GM21737 (cell line): ENCODE data around the gene RUNX2.
"Not testable (repeated sequence)": the region's sequence is repeated elsewhere in the genome, so short reads cannot be mapped to it uniquely, and the experiment has no call there.

Experiments
- ATAC-seq: cut with Tn5 transposase; IDR thresholded peaks from one replicate; pipeline ENCODE4 v1.9.1; 2021; ENCODE audit warnings: mild to moderate bottlenecking, moderate library complexity; ENCODE audit not compliant: unreplicated experiment

Gene RUNX2

GRCh38 chr6:45327956-45328522, at the start of gene RUNX2:
Gene RUNX2, plus strand, starts transcription at chr6:45328330. Its CDS starts 397 bp downstream, at chr6:45328727.
- no peak for ATAC-seq

- ATAC-seq = no peak
These were observed 49.8 kb upstream of the RUNX2 start for GRCh38 chr6:45278367-45278766.

- not testable (repeated sequence) for ATAC-seq
These were observed 41.4 kb upstream of the RUNX2 start for GRCh38 chr6:45286707-45287106.

DNA sequence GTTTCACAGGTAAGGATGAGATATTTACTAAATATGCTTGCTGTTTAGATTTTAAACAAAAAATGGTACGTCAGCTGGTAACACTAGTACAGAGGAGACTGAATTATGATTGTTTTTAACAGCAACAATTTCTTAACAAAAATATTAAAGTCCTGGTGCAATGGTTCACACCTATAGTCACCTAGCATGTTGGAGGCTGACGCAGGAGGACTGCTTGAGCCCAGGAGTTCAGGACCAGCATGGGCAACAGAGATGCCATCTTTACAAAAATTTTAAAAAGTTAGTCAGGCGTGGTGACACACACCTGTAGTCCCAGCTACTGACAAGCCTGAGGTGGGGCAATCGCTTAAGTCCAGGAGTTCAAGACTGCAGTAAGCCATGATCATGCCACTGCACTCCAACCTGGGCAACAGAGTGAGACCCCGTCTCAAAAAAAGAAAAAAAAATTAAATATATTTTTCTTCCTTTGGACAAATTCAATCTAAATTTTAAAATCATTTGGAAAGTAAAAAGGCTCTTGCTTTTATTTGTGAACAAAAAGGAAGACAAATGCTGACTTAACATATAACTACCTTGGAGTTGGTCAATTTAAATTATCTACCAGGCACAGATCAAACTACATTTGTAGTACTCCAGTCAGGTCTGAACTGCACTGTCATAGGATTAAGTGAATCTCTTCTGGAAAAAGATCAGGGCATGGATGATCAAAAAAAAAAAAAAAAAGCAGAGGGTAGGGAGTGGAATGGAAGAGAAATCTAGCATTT, 38.2 kb upstream of the RUNX2 start:
- no peak for ATAC-seq

DNA sequence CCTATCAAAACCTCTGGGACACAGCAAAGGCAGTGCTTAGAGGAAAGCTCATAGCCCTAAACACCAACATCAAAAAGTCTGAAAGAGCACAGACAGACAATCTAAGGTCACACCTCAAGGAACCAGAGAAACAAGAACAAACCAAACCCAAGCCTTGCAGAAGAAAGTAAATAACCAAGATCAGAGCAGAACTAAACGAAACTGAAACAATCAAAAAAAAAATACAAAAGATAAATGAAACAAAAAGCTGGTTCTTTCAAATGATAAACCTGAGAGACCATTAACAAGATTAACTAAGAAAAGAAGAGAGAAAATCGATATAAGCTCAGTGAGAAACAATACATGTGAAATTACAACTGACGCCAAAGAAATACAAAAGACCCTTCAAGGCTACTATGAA, 34.8 kb upstream of the RUNX2 start:
- no peak for ATAC-seq

- ATAC-seq = not testable (repeated sequence)
These were observed 33.9 kb upstream of the RUNX2 start for GRCh38 chr6:45294065-45294701.

DNA sequence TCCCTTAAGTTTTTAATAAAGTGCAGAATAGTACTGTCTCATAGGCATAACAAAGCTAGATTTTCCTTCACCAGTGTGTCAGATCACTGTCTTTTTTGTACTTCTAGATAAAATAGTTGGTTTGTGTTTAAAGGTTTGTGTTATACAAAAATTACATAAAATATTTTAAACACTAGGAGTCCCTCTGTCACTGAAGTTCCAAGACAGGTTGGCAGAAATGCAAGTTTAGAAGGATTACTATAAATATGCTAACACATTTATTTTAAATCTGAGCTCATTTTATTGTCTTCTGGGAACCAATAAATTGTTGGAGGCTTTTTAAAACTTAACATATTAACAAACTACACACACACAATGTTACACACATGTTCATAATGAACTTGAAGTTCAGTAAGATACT, 30.8 kb upstream of the RUNX2 start:
- no peak for ATAC-seq

DNA sequence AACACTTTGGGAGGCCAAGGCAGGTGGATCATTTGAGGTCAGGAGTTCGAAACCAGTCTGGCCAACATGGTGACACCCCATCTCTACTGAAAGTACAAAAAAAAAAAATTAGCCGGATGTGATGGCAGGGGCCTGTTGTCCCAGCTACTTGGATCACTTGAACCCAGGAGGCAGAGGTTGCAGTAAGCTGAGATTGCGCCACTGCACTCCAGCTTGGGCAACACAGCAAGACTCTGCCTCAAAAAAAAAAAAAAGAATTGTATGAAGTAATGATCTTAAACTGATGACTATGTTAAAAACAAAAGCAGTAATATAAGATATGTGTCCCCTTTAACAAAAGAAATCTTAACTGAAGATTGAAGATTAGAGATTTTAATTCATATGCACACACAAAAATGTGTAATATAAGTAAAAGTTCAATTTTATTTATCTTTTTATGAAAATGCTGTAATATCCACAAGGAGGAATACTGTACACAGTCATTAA, 29.0 kb upstream of the RUNX2 start:
- ATAC-seq = no peak

DNA sequence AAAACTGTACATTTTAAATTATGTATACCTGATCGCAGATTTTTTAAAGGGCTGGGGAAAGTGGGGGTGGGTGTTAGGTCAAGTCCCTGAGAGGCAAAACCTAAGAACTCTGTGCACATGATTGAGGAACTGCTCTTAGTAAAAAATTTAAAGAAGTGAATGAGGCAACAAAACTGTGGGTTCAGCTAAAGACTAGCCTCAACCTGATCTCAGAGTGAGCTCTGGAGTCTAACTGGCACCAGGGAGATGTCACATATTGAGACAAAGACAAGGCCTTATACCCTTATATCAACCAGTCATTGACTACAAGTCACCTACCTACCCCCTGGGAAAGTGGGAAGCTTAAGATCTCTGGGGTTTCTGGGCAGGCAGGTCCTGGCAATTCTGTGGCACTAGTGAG, 27.4 kb upstream of the RUNX2 start:
- ATAC-seq = no peak

GRCh38 chr6:45301348-45302142, 26.6 kb upstream of the RUNX2 start:
- no peak for ATAC-seq

DNA sequence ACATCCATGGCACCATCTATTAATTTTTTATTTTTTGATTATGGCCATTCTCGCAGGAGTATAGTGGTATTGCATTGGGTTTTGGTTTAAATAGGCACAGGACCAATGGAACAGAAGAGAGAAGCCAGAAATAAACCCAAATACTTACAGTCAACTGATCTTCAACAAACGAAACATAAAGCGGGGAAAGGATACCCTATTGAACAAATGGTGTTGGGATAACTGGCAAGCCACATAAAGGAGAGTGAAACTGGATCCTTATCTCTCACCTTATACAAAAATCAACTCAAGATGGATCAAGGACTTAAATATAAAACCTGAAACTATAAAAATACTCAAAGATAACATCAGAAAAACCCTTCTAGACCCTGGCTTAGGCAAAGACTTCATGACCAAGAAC, 25.3 kb upstream of the RUNX2 start:
- ATAC-seq = no peak

DNA sequence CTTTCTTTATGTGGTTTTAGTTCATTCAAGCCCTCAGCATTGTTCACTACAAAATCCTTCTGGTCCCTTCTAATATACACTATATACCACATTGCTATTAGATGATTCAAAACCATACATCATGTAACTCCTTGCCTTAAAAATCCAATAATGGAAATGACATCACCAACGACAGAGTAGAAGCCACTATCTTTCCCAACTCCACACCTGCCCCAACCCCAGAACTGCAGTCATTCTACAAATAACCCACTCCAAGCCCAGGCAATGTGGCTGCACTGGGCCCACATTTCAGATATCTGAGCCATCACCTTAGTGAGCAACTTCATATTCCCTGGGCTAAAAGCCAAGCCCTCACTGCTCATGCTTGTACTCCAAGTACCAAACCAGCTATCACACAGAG, 22.6 kb upstream of the RUNX2 start:
- no peak for ATAC-seq

DNA sequence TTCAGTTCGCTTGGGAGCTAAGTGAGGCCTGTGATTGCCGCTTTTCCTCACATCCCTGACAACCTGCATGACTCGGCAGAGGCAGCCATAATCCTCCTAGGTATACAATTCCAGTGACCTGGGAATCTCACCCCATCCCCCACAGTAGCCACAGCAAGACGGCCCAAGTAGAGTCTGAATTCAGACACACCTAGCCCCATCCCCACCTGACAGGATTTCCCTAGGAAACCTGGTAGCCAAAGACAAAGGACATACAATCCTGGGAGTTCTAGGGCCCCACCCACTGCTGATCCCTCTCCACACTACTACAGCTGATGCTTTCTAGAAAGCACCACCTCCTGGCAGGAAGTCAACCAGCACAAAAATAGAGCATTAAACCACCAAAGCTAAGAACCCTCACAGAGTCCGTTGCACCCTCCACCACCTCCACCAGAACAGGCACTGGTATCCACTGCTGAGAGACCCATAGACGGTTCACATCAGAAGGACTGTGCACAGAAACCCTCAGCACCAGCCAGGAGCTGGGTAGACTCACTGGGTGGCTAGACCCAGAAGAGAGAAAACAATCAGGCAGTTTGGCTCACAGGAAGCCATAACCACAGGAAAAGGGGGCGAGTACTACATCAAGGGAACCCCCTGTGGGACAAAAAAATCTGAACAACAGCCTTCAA, 17.9 kb upstream of the RUNX2 start:
- ATAC-seq = no peak

- no peak for ATAC-seq
These were observed 14.0 kb upstream of the RUNX2 start for GRCh38 chr6:45314146-45314545.

DNA sequence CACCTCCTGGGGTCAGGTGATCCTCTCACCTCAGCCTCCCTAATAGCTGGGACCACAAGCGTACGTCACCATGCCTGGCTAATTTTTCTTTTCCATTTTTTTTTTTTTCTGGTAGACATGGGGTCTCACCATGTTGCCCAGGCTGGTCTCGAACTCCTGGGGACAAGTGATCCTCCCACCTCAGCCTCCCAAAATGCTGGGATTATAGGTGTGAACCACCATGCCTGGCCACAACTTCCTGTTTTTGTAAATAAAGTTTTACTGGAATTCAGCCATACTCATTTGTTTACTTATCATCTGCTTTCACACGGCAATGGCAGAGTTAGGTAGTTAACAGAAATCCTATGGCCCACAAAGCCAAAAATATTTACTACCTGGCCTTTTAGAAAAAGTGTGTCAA, 7.8 kb upstream of the RUNX2 start:
- ATAC-seq = no peak

DNA sequence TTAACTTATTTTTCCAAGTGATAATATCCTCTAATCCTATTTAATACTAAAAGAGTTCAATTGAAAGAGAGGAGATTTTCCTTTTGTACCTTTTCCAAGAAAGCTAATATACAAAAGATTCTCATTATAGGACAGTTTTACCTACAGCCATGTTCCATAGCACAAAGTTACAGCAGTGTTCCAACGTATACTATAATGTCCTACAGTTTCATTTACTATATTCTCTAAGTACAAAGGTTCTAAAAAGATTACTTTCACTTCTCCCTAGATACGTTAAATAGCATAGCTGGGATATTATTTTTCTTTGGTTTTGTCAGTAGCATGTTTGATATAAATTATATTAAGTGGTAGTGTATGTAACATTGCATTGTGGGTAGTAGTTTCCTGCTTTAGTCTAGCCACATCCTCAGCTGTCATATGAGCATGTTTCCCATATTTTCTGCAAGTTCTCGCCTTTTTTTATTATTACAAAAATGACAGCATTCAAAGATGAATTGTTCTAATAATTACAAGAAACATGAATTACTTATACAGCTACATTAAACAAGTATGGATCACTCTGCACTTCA, 4.4 kb upstream of the RUNX2 start:
- no peak for ATAC-seq

DNA sequence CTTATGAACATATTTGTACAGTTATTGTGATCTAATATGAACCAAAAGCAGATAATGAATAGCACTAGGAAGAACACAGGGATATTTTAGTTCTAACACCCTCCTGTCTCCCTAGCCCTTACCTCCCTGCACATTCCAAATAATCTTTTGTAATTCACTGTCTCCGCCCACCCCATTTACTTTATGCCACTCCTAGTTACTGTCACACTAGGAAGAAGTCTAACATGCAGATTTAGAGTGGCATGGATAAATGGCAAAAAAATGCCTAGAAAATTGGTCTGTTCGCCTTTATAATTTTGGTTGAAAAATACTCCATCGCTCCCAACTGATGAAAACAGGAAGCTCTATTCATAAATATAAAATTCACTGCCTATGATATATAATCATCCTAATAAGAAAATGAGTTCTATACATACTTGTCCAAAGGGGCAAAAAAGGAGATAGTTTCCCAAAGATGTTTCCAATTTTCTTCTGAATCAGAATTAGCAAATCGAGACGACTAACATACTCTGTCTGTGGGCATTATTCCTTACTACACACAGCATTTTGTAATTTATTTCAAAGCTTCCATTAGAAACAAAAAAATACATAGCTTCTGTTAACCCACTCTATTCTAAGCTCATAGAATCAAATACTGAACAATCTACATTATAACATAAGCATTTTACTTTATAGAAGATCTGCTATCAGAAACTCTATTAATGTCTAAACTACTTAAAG, 1.3 kb upstream of the RUNX2 start:
- no peak for ATAC-seq

- no peak for ATAC-seq
These were observed 393 bp downstream of the RUNX2 start for GRCh38 chr6:45328523-45328922.

- ATAC-seq = no peak
These were observed 16.8 kb downstream of the RUNX2 start for GRCh38 chr6:45344900-45345299.

DNA sequence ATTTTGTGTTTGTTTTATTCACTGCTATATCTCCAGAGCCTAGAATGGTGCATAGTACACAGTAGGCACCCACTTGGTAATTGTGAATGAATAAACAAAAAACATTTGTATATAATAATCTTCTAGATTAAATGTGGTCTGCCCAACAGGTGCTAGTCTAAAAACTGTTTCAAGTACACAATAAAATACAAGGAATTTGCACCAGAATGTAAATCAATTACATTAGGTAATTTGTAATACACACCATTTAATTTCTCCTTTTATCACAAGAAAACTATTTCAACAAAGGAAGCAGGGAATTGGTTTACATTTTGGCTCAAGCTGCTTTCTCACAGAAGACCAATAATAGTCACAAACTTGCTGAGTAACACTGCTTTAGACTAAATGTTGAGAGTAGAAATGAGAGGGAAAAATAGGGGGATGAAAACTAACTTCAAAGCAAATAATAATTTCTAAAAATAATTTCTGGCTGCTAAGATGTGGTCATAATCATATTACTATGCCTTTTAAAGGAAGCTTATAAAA, 22.1 kb downstream of the RUNX2 start:
- no peak for ATAC-seq
